Endothelial cell of umbilical vein (primary cell): ENCODE results near the gene PAPPA2.

Experiments
- POLR2A ChIP-seq: IDR thresholded peaks from 2 replicates; pipeline ENCODE4 v1.6.1; 2012; ENCODE audit warnings: low read depth, mild to moderate bottlenecking, control low read depth, low read length
- TF ChIP-seq, protein P1 (sequence below), 2 donors: IDR thresholded peaks; 1 replicate in 1 of 2; 2 replicates in 1 of 2; pipeline ENCODE4 v1.5.1; 2011; ENCODE audit warnings: low read length in 2 of 2, mild to moderate bottlenecking in 2 of 2, moderate library complexity in 2 of 2, control low read depth in 1 of 2, inconsistent platforms in 1 of 2, low read depth in 1 of 2; ENCODE audit not compliant: insufficient read depth in 1 of 2; ENCODE audit errors: extremely low read depth in 1 of 2
- TF ChIP-seq, protein P2 (sequence below): IDR thresholded peaks from 2 replicates; pipeline ENCODE4 v1.6.1; 2011; ENCODE audit not compliant: insufficient read depth, insufficient read length

DNA sequence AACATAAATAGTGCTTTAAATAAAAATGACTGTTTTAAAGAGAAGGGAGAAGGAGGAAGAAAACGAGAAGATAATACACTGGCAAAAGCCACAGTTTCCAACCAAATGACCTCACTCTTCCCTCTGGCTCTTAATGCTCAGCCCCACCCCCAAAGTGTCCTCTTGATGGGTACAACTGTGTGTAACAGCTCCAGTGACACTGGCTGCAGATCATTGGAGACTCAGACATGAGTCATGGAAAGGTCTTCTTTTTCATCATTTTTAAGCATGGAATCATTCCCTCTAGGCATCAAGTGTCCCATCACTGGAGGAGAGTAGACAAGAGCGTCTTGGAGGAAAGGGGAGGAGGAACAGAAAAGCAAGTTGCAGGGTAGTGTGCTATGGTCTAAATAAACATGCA lies 333.0 kb downstream of the PAPPA2 start:
- TF ChIP-seq, protein P1, sequence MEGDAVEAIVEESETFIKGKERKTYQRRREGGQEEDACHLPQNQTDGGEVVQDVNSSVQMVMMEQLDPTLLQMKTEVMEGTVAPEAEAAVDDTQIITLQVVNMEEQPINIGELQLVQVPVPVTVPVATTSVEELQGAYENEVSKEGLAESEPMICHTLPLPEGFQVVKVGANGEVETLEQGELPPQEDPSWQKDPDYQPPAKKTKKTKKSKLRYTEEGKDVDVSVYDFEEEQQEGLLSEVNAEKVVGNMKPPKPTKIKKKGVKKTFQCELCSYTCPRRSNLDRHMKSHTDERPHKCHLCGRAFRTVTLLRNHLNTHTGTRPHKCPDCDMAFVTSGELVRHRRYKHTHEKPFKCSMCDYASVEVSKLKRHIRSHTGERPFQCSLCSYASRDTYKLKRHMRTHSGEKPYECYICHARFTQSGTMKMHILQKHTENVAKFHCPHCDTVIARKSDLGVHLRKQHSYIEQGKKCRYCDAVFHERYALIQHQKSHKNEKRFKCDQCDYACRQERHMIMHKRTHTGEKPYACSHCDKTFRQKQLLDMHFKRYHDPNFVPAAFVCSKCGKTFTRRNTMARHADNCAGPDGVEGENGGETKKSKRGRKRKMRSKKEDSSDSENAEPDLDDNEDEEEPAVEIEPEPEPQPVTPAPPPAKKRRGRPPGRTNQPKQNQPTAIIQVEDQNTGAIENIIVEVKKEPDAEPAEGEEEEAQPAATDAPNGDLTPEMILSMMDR (IDR thresholded peaks at IDR 0.05; ENCODE audit: extremely low read depth in 1 of 2, insufficient read depth in 1 of 2, low read depth in 1 of 2, low read length in 2 of 2): no peak
- no peak for TF ChIP-seq POLR2A
- TF ChIP-seq, protein P2, sequence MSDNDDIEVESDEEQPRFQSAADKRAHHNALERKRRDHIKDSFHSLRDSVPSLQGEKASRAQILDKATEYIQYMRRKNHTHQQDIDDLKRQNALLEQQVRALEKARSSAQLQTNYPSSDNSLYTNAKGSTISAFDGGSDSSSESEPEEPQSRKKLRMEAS: no peak
